ENCODE data around the gene WIPF2. TPM values are rescaled to one million over a fixed set of nuclear protein-coding genes. Genes with fewer than 3 reads are reported as not detected.
A peak's percentile ranks its signal among the peaks of the same experiment; 100 is the strongest.

The WIPF2 gene
- polyA plus RNA-seq, 2 of the 4 experiments (the other 2 are of a cell fraction), result 13.8 to 21.5 TPM

DNA sequence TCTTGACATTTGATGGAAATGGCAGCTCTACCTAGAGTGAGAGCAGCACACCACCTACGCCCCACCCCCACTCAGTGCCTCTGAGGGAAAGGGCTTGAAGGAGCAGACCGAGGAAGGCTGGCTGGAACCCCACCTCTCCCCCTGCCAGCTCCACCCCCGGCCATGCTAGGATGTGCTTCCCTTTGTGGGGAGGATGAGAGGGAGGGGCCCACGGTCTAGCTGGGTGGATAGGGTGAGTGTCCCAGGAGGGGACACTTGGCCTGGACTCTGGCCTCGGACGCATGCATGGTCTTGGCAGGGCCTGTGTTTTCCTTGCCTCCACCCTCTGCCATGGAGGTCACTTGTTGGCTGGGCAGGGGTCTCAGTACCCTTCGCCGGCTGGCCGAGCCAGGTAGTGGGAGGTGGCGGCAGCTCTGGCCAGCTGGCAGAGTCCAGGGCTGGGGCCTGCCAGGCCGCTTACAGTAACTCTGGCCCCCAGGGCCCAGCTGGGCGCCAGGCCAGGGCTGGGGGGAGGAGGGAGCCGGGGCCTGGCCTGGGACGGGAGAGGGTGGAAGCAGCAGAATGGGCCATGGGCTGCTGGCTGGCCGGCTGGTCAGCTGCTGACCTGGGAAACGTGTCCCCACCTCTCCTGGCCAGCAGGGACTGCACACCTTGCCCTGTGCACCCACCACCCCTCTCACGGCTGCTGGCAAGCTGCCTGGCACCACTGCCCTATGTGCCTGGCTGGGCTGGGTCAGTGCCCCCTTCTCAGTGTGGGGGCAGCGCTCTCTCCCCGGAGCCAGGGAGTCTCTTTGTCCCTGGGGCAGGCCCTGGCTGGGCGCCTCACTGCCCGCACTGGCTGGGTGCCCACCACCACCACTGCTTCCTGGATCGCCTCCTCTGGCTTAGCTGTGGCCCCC is 112.9 kb downstream of the WIPF2 start:
- WGBS (ENCODE audit: missing lambda C conversion rate), result 34% methylated on average over 20 of the region's 22 CpGs
- ChIA-PET POLR2A (interaction anchor here (0.6 to 1.7 kb wide), 3 partner anchors 12 to 1357 kb away, joined by 3 to 8 read pairs (median 3); partner anchors contain the start of gene EIF1), CTCF (interaction anchor here (1.3 to 50.4 kb wide), 4 partner anchors 13 to 130 kb away, joined by 4 to 2395 read pairs (median 538); partner anchors contain the start of genes CDC6, GJD3 and RARA)
- FAIRE-seq (no peak), DNase-seq (ENCODE audit: low read depth in 1 of 2, low spot score in 1 of 2) (peak in 1 of 2 experiments; percentile 75), ATAC-seq (peak; percentile 62 to 76)
- Histone ChIP-seq H3K4me2 (peak overlapping the region; percentile 75), H3K27ac (peak overlapping the region; percentile 74 to 82), H3K9me3 (no peaks in the 10 kb centered on the region), H3K4me3 (no peak overlapping the region), H3K4me1 (peaks cover 86% of the 10 kb centered on the region)
- TF ChIP-seq HOXB5 (CRISPR knock-in tag; IDR thresholded peaks at IDR 0.05) (peak; percentile 25; the same call in 1 of the 2 replicates), EP300 (IDR thresholded peaks at IDR 0.05) (peak in 1 of 2 experiments; percentile 31; a peak in 1 of 5 replicates), NFE2L2 (conservative IDR thresholded peaks at IDR 0.05; ENCODE audit: low read length) (no peak), JUN (IDR thresholded peaks at IDR 0.05) (peak in 1 of 2 experiments; percentile 63; a peak in 2 of 5 replicates), MAX (IDR thresholded peaks at IDR 0.05) (peak; percentile 18; the same call in 1 of the 2 replicates)

Small RNAs within 50 kb of the gene (small RNA-seq; reads per million reads assigned to genes)
- gene MIR6867, result 0 reads per million in 6 experiments

Other genes with a start within 250 kb of the WIPF2 start
- 87.7 and 113 TPM in 2 replicates for gene PSMD3, start 238.5 kb upstream of the WIPF2 start, polyA plus RNA-seq (2011; rRNA removed)
- gene PSMD3, start 238.5 kb upstream of the WIPF2 start, polyA plus RNA-seq (2017; fragmentation: RNase III; extraction: RNeasy Plus Mini Kit Qiagen cat#74134 plus additional on column Dnase treatment), result 186 to 193 TPM (median 187 TPM) in 3 replicates
- 0.41 TPM in 1 of 2 replicates, not detected in the other for gene CSF3, start 203.9 kb upstream of the WIPF2 start, polyA plus RNA-seq (2011; rRNA removed)
- not detected in 3 replicates for gene CSF3, start 203.9 kb upstream of the WIPF2 start, polyA plus RNA-seq (2017; fragmentation: RNase III; extraction: RNeasy Plus Mini Kit Qiagen cat#74134 plus additional on column Dnase treatment)
- gene MED24, start 164.9 kb upstream of the WIPF2 start, polyA plus RNA-seq (2011; rRNA removed), result 63.6 and 89.5 TPM in 2 replicates
- 60.7 to 64.5 TPM (median 60.8 TPM) in 3 replicates for gene MED24, start 164.9 kb upstream of the WIPF2 start, polyA plus RNA-seq (2017; fragmentation: RNase III; extraction: RNeasy Plus Mini Kit Qiagen cat#74134 plus additional on column Dnase treatment)
- gene THRA, start 156.3 kb upstream of the WIPF2 start, polyA plus RNA-seq (2011; rRNA removed), result 20.1 and 27.4 TPM in 2 replicates
- gene THRA, start 156.3 kb upstream of the WIPF2 start, polyA plus RNA-seq (2017; fragmentation: RNase III; extraction: RNeasy Plus Mini Kit Qiagen cat#74134 plus additional on column Dnase treatment), result 16.1 to 23.7 TPM (median 22.5 TPM) in 3 replicates
- gene NR1D1, start 118.7 kb upstream of the WIPF2 start, polyA plus RNA-seq (2011; rRNA removed), result 1.2 and 2.4 TPM in 2 replicates
- gene NR1D1, start 118.7 kb upstream of the WIPF2 start, polyA plus RNA-seq (2017; fragmentation: RNase III; extraction: RNeasy Plus Mini Kit Qiagen cat#74134 plus additional on column Dnase treatment), result 3.0 to 4.6 TPM (median 4.4 TPM) in 3 replicates
- 87.8 and 95.1 TPM in 2 replicates for gene MSL1, start 97.3 kb upstream of the WIPF2 start, polyA plus RNA-seq (2011; rRNA removed)
- gene MSL1, start 97.3 kb upstream of the WIPF2 start, polyA plus RNA-seq (2017; fragmentation: RNase III; extraction: RNeasy Plus Mini Kit Qiagen cat#74134 plus additional on column Dnase treatment), result 60.4 to 70.1 TPM (median 64.8 TPM) in 3 replicates
- gene CASC3, start 78.8 kb upstream of the WIPF2 start, polyA plus RNA-seq (2011; rRNA removed), result 62.8 and 67.9 TPM in 2 replicates
- gene CASC3, start 78.8 kb upstream of the WIPF2 start, polyA plus RNA-seq (2017; fragmentation: RNase III; extraction: RNeasy Plus Mini Kit Qiagen cat#74134 plus additional on column Dnase treatment), result 44.5 to 48.2 TPM (median 45.5 TPM) in 3 replicates
- 3.7 and 4.1 TPM in 2 replicates for gene RAPGEFL1, start 41.8 kb upstream of the WIPF2 start, polyA plus RNA-seq (2011; rRNA removed)
- gene RAPGEFL1, start 41.8 kb upstream of the WIPF2 start, polyA plus RNA-seq (2017; fragmentation: RNase III; extraction: RNeasy Plus Mini Kit Qiagen cat#74134 plus additional on column Dnase treatment), result 4.7 to 4.8 TPM (median 4.8 TPM) in 3 replicates
- gene CDC6, start 68.6 kb downstream of the WIPF2 start, polyA plus RNA-seq (2011; rRNA removed), result 71.4 and 79.5 TPM in 2 replicates
- 66.6 to 67.5 TPM (median 67.0 TPM) in 3 replicates for gene CDC6, start 68.6 kb downstream of the WIPF2 start, polyA plus RNA-seq (2017; fragmentation: RNase III; extraction: RNeasy Plus Mini Kit Qiagen cat#74134 plus additional on column Dnase treatment)
- gene RARA, start 89.9 kb downstream of the WIPF2 start, polyA plus RNA-seq (2011; rRNA removed), result 8.6 and 9.9 TPM in 2 replicates
- gene RARA, start 89.9 kb downstream of the WIPF2 start, polyA plus RNA-seq (2017; fragmentation: RNase III; extraction: RNeasy Plus Mini Kit Qiagen cat#74134 plus additional on column Dnase treatment), result 17.2 to 18.5 TPM (median 17.9 TPM) in 3 replicates
- 0.09 TPM in 1 of 2 replicates, not detected in the other for gene GJD3, start 145.4 kb downstream of the WIPF2 start, polyA plus RNA-seq (2011; rRNA removed)
- 0.40 to 1.2 TPM (median 0.70 TPM) in 3 replicates for gene GJD3, start 145.4 kb downstream of the WIPF2 start, polyA plus RNA-seq (2017; fragmentation: RNase III; extraction: RNeasy Plus Mini Kit Qiagen cat#74134 plus additional on column Dnase treatment)
- 273 and 416 TPM in 2 replicates for gene TOP2A, start 198.6 kb downstream of the WIPF2 start, polyA plus RNA-seq (2011; rRNA removed)
- 210 to 241 TPM (median 226 TPM) in 3 replicates for gene TOP2A, start 198.6 kb downstream of the WIPF2 start, polyA plus RNA-seq (2017; fragmentation: RNase III; extraction: RNeasy Plus Mini Kit Qiagen cat#74134 plus additional on column Dnase treatment)
- gene IGFBP4, start 224.1 kb downstream of the WIPF2 start, polyA plus RNA-seq (2011; rRNA removed), result 1,080 and 1,577 TPM in 2 replicates
- gene IGFBP4, start 224.1 kb downstream of the WIPF2 start, polyA plus RNA-seq (2017; fragmentation: RNase III; extraction: RNeasy Plus Mini Kit Qiagen cat#74134 plus additional on column Dnase treatment), result 1,501 to 1,941 TPM (median 1,829 TPM) in 3 replicates